Measurements from ENCODE around the gene MYH7. TPM values are rescaled to one million over a fixed set of nuclear protein-coding genes. Genes with fewer than 3 reads are reported as not detected.
A peak's percentile ranks its signal among the peaks of the same experiment; 100 is the strongest.
"Not testable (repeated sequence)": the region's sequence is repeated elsewhere in the genome, so short reads cannot be mapped to it uniquely, and the experiment has no call there.

The MYH7 gene
- polyA plus RNA-seq, 3 donors from 2014 or later, result not detected

DNA sequence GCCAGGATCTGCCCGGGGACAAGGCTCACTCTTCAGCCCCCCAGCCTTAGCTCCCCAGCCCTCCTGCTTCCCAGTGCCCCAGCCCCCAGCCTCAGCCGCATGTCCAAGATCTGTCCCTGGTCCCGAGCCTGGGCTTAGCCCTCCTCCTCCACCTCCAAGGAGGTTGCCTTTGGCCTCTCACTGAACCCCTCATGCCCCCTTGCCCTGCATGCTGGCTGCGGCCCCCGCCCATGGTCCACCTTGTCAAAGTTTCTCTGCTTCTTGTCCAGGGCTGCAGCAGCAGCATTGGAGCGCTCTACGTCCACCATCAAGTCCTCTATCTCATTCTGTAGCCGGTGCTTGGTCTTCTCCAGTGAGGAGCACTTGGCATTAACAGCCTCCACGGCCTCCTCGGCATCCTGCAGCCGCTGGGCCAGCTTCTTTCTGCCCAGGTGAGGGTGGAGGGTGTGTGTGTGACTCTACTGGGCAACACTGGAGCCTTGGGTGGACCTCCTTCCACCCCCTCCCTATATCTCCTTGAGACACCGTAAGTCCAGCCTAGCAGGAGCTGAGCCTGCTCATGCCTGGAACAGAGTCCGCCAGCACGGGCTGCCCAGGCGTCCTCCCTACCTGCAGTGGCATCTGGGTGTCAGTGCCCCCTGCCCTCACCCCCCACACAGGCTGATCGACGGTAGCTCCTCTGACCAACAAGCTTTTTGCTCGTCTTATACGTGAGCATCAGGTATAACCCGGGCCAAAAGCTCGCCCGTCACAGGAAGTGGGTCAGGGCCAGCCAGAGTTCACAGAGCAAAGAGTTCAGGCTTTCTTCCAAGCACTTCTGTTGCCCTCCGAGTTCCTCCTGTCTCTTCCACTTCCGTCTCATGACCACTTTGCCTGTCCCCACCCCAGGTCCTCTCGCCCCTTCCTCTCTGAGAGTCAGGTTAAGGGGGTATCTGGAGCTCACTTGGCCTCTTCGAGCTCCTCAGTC is 47.3 kb downstream of the MYH7 start:
- no peak overlapping the region for H3K27ac Mint-ChIP-seq
- H3K36me3 Mint-ChIP-seq, result no peaks in the 10 kb centered on the region
- DNase-seq, result no peak
- H3K4me3 Mint-ChIP-seq, result no peak overlapping the region
- no peaks in the 10 kb centered on the region for H3K9me3 Mint-ChIP-seq
- peaks cover 2 to 9% (median 2%) of the 10 kb centered on the region in 3 donors for H3K27me3 Mint-ChIP-seq (ENCODE audit: low read depth in 3 of 3)
- H3K4me1 Mint-ChIP-seq, result no peaks in the 10 kb centered on the region

DNA sequence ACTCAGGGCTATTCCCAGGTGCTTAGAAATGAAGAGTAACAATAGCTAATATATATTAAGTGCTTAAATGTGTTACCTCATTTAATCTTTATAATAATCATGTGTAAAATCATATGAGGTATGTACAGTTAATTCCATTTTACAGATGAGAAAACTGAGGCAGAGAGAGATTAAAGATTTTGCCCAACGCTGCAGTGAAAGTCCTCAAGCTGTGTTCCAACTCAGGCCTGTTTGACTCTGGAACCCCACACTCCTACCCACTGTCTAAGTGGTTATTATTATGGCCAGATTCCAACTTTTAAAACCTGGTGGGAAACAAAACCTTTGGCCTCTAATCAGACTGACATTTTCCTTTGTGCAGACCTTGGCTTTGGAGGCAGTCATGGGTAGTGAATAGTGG is 48.5 kb downstream of the MYH7 start:
- no peak for DNase-seq
- no peaks in the 10 kb centered on the region for H3K36me3 Mint-ChIP-seq
- no peaks in the 10 kb centered on the region for H3K9me3 Mint-ChIP-seq
- no peaks in the 10 kb centered on the region for H3K4me1 Mint-ChIP-seq
- no peak overlapping the region for H3K27ac Mint-ChIP-seq
- peaks cover 0 to 13% (median 2%) of the 10 kb centered on the region in 3 donors for H3K27me3 Mint-ChIP-seq (ENCODE audit: low read depth in 3 of 3)
- H3K4me3 Mint-ChIP-seq, result no peak overlapping the region

DNA sequence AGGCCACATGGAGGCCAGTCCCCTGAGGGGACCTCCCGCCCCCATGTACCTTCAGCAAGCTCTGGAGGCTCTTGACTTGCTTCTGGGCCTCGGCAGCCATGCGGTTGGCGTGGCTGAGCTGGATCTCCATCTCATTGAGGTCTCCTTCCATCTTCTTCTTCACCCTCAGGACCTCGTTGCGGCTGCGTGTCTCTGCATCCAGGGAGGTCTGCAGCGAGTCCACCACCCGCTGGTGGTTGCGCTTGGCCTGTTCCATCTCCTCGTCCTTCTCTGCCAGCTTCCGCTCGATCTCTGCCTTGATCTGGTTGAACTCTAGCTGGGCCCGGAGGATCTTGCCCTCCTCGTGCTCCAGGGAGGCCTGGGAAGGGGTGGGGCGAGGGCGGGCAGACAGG is 49.2 kb downstream of the MYH7 start:
- not testable (repeated sequence) for DNase-seq, H3K4me3 Mint-ChIP-seq, H3K4me1 Mint-ChIP-seq, H3K9me3 Mint-ChIP-seq, H3K27ac Mint-ChIP-seq, H3K36me3 Mint-ChIP-seq
- peaks cover 2 to 15% (median 4%) of the 10 kb centered on the region in 3 donors for H3K27me3 Mint-ChIP-seq (ENCODE audit: low read depth in 3 of 3)

DNA sequence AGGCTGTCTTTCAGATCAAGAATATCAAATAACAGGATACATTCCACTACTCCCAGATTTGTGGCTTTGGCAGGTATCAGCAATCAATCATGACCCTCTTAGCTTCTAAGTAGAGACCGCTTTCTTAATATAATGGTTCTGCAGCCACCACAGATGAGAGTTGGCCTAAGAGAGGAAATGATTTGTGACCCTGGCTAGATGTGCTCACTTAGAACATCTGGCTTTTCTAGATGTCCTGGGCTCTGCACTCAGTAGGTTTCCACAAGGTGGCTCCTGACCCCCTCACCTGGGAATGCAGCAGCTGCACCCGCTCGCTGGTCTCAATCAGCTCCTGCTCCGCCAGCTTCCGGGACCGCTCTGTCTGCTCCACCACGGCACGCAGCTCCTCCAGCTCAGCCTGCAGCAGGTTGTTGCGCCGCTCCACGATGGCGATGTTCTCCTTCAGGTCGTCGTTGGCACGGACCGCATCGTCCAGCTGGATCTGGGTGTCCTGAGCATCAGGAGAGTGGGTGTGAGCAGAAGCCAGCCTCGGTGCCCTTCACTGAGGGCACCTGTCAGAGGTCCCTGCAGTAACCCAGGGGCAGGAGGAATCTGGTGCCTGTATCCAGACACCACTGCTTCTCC is 49.7 kb downstream of the MYH7 start:
- Mint-ChIP-seq H3K4me1 (no peaks in the 10 kb centered on the region), H3K27me3 (ENCODE audit: low read depth in 3 of 3) (peaks cover 2 to 16% (median 4%) of the 10 kb centered on the region in 3 donors), H3K4me3 (no peak overlapping the region), H3K27ac (no peak overlapping the region), H3K9me3 (no peaks in the 10 kb centered on the region), H3K36me3 (no peaks in the 10 kb centered on the region)
- no peak for DNase-seq

DNA sequence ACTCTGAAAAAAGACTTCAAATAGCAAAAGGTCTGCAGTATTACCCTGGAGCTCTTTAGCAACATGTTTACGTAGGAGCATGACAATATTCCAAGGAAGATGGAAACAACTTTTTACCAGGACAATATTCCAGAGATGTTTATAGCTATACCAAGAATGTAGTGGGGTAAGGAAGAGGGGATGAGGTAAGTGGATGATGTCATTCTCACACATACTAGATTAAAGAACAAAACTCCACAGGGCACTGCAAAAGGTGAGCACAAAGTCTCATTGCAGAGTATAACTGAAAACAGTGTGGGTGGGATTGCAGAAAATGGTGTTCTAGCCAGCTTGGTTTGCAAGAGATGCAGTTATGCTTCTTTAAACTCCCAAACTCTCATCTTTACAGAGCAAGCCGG is 50.2 kb downstream of the MYH7 start:
- H3K9me3 Mint-ChIP-seq, result no peaks in the 10 kb centered on the region
- no peaks in the 10 kb centered on the region for H3K36me3 Mint-ChIP-seq
- H3K27me3 Mint-ChIP-seq (ENCODE audit: low read depth in 3 of 3), result peaks cover 2 to 15% (median 4%) of the 10 kb centered on the region in 3 donors
- H3K27ac Mint-ChIP-seq, result no peak overlapping the region
- H3K4me1 Mint-ChIP-seq, result no peaks in the 10 kb centered on the region
- no peak for DNase-seq
- no peak overlapping the region for H3K4me3 Mint-ChIP-seq

DNA sequence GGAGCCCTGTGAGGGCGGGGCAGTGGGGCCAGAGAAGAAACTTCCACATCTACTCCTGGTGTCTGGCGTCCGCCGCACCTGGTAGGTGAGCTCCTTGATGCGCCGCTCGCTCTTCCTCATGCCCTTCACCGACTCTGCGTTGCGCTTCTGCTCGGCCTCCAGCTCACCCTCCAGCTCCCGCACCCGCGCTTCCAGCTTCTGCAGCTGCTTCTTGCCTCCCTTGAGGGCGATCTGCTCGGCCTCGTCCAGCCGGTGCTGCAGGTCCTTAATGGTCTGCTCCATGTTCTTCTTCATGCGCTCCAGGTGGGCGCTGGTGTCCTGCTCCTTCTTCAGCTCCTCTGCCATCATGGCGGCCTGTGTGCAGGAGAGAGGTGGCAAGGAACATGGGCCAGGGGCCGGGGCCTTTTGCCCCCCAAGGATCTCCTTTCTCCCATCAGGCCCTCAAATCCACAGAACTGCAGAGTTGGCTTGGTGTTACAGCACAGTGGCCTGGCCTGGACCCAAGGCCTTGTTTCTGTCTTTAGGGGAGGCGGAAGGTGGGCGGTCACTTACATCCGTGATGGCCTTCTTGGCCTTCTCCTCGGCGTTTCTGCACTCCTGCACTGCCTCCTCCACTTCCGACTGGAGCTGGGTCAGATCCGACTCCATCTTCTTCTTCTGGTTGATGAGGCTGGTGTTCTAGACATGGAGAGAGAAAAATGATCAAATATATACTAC is 50.9 kb downstream of the MYH7 start:
- H3K27ac Mint-ChIP-seq, result no peak overlapping the region
- no peak for DNase-seq
- peaks cover 2 to 14% (median 4%) of the 10 kb centered on the region in 3 donors for H3K27me3 Mint-ChIP-seq (ENCODE audit: low read depth in 3 of 3)
- H3K36me3 Mint-ChIP-seq, result no peaks in the 10 kb centered on the region
- no peaks in the 10 kb centered on the region for H3K9me3 Mint-ChIP-seq
- no peak overlapping the region for H3K4me3 Mint-ChIP-seq
- H3K4me1 Mint-ChIP-seq, result no peaks in the 10 kb centered on the region

DNA sequence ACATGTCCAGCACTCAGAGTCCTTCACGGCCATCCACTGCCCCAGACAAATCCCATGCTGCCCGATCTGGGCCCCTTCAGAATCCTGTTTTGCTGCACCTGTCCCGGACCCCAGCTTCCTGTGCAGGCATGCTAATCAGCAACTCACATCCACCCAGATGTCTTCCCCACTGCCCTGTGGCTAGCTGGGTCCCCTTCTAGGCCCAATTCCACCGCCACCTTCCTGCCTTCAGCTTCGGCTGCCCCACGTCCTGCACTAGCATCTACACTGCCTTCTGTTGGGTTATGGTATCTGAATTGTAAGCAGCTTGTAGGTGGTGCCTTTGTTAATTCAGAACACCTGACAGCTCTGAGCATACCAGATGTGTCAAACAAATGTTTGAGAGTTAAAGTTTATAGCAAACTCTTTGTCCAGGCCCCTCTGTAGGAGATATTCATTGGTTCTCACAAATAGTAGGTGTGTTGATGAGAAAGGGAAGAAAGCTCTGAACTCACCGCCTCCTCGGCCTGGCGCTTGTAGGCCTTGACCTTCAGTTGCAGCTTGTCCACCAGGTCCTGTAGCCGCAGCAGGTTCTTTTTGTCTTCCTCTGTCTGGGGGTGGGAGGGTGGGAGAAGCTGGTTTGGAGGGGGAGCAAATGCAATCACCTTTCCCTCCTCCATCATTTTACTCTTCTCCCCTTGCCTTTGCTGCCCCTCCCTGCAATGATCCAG is 52.6 kb downstream of the MYH7 start:
- H3K27me3 Mint-ChIP-seq (ENCODE audit: low read depth in 3 of 3), result peaks cover 2 to 17% (median 4%) of the 10 kb centered on the region in 3 donors
- no peak overlapping the region for H3K27ac Mint-ChIP-seq

DNA sequence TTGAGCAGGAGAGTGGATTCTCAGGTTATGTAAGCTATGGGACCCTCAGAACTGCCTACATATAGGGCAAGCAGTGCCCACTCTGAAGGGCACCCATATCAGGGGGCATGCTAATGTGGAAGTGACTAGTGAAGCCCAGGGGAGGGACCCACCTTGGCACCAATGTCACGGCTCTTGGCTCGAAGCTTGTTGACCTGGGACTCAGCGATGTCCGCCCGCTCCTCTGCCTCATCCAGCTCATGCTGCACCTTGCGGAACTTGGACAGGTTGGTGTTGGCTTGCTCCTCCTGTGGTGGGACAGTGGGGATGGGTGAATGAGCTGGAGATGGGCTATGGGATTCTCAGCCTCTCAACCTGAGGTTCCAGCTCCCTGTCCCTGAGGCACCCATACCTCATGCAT is 53.2 kb downstream of the MYH7 start:
- H3K27me3 Mint-ChIP-seq (ENCODE audit: low read depth in 3 of 3), result peaks cover 2 to 13% (median 4%) of the 10 kb centered on the region in 3 donors
- H3K9me3 Mint-ChIP-seq, result no peaks in the 10 kb centered on the region
- DNase-seq, result no peak
- H3K27ac Mint-ChIP-seq, result no peak overlapping the region
- H3K4me3 Mint-ChIP-seq, result no peak overlapping the region
- H3K4me1 Mint-ChIP-seq, result no peaks in the 10 kb centered on the region
- H3K36me3 Mint-ChIP-seq, result no peaks in the 10 kb centered on the region

More for the DNA sequence above, 52.6 kb downstream of the MYH7 start:
- no peaks in the 10 kb centered on the region for H3K4me1 Mint-ChIP-seq
- DNase-seq, result no peak
- H3K36me3 Mint-ChIP-seq, result no peaks in the 10 kb centered on the region
- H3K4me3 Mint-ChIP-seq, result no peak overlapping the region
- H3K9me3 Mint-ChIP-seq, result no peaks in the 10 kb centered on the region

DNA sequence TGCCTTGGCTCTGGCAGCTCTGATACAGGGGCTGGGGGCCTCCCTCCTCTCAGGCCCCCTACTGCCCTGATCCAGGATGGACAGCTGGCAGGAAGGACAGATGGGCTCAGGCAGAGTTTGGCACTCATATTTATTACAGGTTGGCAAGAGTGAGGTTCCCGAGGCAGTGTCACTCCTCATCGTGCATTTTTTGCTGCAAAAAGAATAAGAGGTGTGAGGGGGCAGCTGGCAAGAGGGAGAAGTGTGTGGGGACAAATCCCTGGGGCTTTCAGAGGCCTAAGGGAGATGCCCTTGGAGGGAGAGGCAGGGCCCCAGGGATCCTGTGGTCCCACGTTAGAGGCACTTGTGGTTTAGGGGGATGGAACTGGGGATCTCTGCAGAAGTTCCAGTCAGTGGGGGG is 53.6 kb downstream of the MYH7 start:
- Mint-ChIP-seq H3K4me1 (no peaks in the 10 kb centered on the region), H3K36me3 (no peaks in the 10 kb centered on the region), H3K27ac (no peak overlapping the region), H3K27me3 (ENCODE audit: low read depth in 3 of 3) (peaks cover 2 to 13% (median 4%) of the 10 kb centered on the region in 3 donors), H3K4me3 (no peak overlapping the region), H3K9me3 (no peaks in the 10 kb centered on the region)
- no peak for DNase-seq

DNA sequence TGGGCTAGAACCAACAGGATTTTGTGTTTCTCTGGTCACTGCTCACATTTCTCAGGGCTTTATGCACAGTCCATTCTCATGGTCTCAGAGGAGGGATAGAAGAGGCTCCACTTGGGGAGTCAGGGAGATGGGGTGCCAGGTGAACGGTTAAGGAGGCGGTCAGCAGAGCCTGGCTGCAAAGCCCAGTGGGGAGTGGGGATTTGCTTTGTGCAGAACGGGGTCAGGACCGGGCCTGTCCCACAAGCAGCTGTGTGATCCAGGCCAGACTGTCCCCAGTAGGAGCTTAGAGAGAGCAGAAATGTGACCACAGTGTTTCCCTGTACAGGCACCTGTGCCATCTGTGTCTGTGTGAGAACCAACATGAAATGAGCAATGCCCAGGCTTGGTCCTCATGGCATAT is 54.5 kb downstream of the MYH7 start:
- no peak for DNase-seq
- no peaks in the 10 kb centered on the region for H3K4me1 Mint-ChIP-seq
- H3K27ac Mint-ChIP-seq, result no peak overlapping the region
- H3K36me3 Mint-ChIP-seq, result no peaks in the 10 kb centered on the region
- H3K4me3 Mint-ChIP-seq, result no peak overlapping the region
- no peaks in the 10 kb centered on the region for H3K9me3 Mint-ChIP-seq
- peaks cover 2 to 13% (median 4%) of the 10 kb centered on the region in 3 donors for H3K27me3 Mint-ChIP-seq (ENCODE audit: low read depth in 3 of 3)

DNA sequence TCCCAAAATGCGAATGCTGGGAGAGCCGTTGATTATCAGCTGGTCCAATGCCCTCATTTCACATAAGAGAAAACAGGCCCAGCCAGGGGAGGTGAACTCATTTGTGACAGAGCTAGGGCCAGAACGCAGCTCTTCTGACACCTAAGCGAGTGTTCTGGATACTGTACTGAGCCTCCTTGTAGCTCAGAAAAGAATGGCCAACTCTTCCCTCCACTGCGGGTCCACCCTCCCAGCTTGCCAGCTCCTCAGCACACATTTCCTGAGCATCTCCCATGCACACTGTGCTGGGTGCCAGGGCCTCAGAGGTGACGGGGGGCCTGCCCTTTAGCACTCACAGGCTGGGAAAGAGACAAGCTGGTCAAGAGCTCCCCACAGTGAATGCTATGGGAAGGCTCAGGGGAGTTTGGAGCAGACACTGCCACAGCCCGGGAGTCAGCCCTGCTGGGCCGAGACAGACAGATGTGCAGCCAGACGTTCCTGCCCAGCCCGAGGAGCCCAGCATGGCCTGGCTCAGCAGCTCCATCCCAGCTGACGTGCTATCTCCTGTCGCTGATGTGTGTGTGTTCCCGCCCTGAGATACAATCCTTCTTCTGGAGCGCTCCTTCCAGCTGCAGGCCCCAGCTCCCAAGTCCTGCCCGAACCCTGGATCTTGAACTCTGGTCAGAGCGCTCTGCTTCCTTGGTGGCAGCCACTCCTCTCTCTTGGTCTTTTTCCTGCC is 55.1 kb downstream of the MYH7 start:
- Mint-ChIP-seq H3K4me3 (no peak overlapping the region), H3K27me3 (ENCODE audit: low read depth in 3 of 3) (peaks cover 2 to 13% (median 4%) of the 10 kb centered on the region in 3 donors), H3K4me1 (no peaks in the 10 kb centered on the region), H3K27ac (no peak overlapping the region), H3K36me3 (no peaks in the 10 kb centered on the region), H3K9me3 (no peaks in the 10 kb centered on the region)
- no peak for DNase-seq

DNA sequence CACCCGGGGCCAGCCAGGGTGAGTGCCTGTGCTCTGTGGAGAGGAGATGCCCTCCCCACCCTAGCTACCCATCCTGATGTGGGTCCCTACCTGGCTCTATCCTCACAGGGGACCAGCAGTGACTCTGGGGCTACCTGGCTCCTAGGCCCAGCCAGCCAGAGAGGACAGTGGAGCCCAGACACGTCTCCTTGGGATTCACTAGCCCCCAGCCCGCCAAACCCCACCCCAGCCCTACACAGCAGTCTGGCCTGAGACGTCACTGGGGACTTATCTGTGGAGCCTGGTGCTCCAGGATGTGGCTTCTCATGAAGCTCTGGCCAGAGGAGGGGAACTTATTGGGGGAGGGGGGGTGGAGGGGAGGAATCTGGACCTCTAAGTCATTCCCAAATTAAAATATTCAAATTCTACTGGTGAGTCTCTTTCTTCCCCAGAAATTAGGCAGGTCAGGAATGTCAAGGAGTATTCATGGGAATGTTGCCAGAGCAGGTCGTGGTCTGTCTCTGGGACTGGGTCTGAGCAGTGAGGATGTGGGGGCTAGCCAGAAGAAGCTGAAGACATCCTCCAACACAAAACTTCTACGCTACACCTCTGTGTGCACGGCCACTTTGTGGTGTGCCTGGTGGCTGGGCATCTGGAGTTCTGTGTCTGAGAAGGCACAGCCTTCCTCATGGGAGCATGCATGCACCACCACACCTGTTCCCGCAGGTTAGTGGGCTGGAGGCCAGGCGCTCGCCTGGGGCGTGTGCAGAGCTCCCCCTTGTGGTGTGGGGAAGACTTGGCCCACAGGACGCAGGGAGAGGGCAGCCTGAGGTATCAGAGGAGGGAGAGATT is 55.9 kb downstream of the MYH7 start:
- Mint-ChIP-seq H3K27me3 (ENCODE audit: low read depth in 3 of 3) (peaks cover 2 to 13% (median 4%) of the 10 kb centered on the region in 3 donors), H3K4me3 (no peak overlapping the region), H3K27ac (no peak overlapping the region), H3K36me3 (no peaks in the 10 kb centered on the region), H3K9me3 (no peaks in the 10 kb centered on the region), H3K4me1 (no peaks in the 10 kb centered on the region)
- peak; percentile 29 to 51 (median 44) for DNase-seq
